Prostate gland (tissue), 2 donors: Measurements from ENCODE around the gene HOXA3. TPM values are rescaled to one million over a fixed set of nuclear protein-coding genes. Genes with fewer than 3 reads are reported as not detected.

Source experiments
- DNase-seq: peaks from one replicate; pipeline ENCODE4 v3.0.0-alpha.2; 2019; ENCODE audit warnings: low spot score
- H3K27ac ChIP-seq, 2 donors: fragments of 200-600 bp; sonication (generic); 2 replicates each; pipeline ENCODE4 v1.5.1; 2017 to 2019
- H3K27me3 ChIP-seq: fragments of 200-600 bp; sonication (generic); replicated peaks from 2 replicates; pipeline ENCODE4 v1.5.1; 2019; ENCODE audit not compliant: insufficient read depth
- H3K36me3 ChIP-seq, 2 donors: fragments of 200-600 bp; sonication (generic); 1 replicate in 1 of 2; 2 replicates in 1 of 2; pipeline versions ENCODE4 v1.5.1 to v1.8.1; 2017 to 2019
- H3K4me1 ChIP-seq: fragments of 200-600 bp; sonication (generic); replicated peaks from 2 replicates; pipeline ENCODE4 v1.5.1; 2019
- H3K4me3 ChIP-seq, 2 donors: fragments of 200-600 bp; sonication (generic); 2 replicates each; pipeline ENCODE4 v1.5.1; 2017 to 2019
- H3K9me3 ChIP-seq: fragments of 200-600 bp; sonication (generic); 2 replicates; pipeline ENCODE4 v1.5.1; 2017
- POLR2A ChIP-seq: fragments of 450-650 bp; IDR thresholded peaks from one replicate; pipeline ENCODE4 v1.6.1; 2016; ENCODE audit warnings: antibody characterized with exemption, mild to moderate bottlenecking
- POLR2AphosphoS5 ChIP-seq: sonication (generic); formaldehyde crosslinking; IDR thresholded peaks from one replicate; pipeline ENCODE4 v1.6.1; 2017; ENCODE audit warnings: antibody characterized with exemption
- WGBS: methylation state at CpG from one replicate; pipeline ENCODE4 v1.1.5; 2018; 5-methylcytosine and 5-hydroxymethylcytosine counted together
- intact Hi-C: fragments of 100-400 bp; cut with DNase I; formaldehyde crosslinking; loops from one replicate; pipeline ENCODE4 v1.14.2; 2022
- total RNA-seq, 2 donors: library from RNA; depleted of rRNA; stranded (reverse); fragments of >200 nt; gene quantifications; one replicate each; pipeline ENCODE4 v1.1.0, GENCODE V29; 2016
- TF ChIP-seq, protein P1 (sequence below), 4 experiments: fragments of 200-600 bp in 2 of 4; fragments of 450-650 bp in 2 of 4; sonication (generic) in 2 of 4; IDR thresholded peaks; 1 replicate in 3 of 4; 2 replicates in 1 of 4; pipeline ENCODE4 v1.5.1; 2016 to 2019; ENCODE audit warnings: antibody characterized with exemption in 4 of 4, mild to moderate bottlenecking in 2 of 4, moderate library complexity in 2 of 4

Gene HOXA3
- total RNA-seq, 2 donors from 2014 or later, result 2.8 to 3.1 TPM

DNA sequence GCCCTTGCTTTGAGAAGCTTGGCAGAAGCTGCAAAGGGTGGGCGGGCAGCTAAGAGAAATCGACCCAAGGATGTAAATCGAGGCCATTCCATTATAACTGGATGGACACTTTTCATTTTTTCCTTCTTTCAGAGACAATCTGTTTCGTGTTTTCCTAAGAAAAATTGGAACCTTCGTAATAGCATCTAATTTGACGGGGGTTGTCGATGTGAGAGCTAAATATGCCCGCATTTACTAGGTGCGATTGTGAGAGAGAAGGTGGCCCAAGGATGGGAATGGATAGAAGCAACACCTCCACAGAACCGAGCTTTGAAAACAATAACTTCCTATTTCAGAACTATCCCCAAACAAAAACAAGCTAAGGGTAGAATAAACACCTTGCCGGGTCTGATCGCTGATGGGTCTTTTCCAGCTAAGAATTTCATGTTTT, 21.0 kb downstream of the HOXA3 start:
- intact Hi-C loops, result loop anchor here (5.0 kb wide), 1 partner anchor 269 kb away; the partner anchor contains the start of gene SKAP2
- H3K9me3 ChIP-seq, result no peaks in the 10 kb centered on the region
- H3K27me3 ChIP-seq, result no peaks in the 10 kb centered on the region
- peaks cover 6% of the 10 kb centered on the region for H3K4me1 ChIP-seq
- H3K4me3 ChIP-seq, result peak overlapping the region; percentile 62 to 74
- DNase-seq, result no peak
- H3K27ac ChIP-seq, result peak overlapping the region; percentile 71 to 82
- 69% methylated on average over 12 of the region's 12 CpGs for WGBS
- TF ChIP-seq POLR2AphosphoS5, result no peak
- H3K36me3 ChIP-seq, result no peaks in the 10 kb centered on the region

DNA sequence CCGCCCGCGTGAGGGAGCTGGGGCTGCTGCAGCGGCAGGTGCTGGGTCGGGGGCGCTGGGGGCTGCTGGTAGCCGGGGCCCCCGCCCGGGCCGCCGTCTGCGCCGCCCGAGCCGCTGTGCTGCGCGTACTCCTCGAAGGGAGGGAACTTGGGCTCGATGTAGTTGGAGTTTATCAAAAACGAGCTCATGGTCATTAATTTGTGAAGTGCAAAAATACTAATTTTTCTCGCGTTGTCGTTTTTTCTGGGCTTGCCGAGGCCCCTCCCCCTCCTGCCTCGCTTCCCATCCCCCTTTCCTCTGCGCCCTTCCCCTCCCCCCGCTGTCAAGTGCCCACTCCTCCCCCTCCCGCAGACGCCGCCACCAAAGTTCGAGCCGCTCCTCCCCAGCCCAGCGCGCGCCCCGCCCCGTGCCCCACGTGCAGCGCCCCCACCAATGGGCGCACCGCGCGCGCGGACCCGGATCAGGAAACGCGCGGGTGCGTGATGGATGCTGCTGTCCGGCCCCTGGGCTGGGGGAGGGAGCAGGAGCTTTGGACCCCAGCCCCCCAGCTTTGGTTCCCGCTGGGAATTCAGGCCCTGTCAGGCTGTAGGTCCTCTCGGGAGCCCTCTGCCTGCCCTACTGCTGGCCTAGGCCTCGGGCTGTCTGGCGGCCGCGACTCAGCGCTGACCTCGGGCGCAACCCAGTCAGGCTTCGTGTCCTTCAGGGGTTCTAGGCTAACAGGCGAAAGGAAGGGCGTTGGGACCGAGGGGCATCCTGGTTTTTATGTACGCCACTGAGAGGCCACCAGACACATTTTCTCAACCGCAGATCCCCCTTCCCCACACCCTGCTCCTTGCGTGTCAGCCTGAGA, 21.6 kb downstream of the HOXA3 start, which contains the start of gene HOXA4:
HOXA4 (minus strand) TSS at position 218 of the 850 bp plus-strand sequence; CDS start at position 194, 24 bp downstream.
- peaks cover 6% of the 10 kb centered on the region for H3K4me1 ChIP-seq
- H3K27ac ChIP-seq, result peak within 1 kb of the TSS; percentile 71 to 82
- H3K36me3 ChIP-seq, result no peaks in the 10 kb centered on the region
- peak; percentile 94 for DNase-seq
- H3K9me3 ChIP-seq, result no peaks in the 10 kb centered on the region
- no peaks in the 10 kb centered on the region for H3K27me3 ChIP-seq
- TF ChIP-seq POLR2A, result peak; percentile 76
- peak; percentile 90 for TF ChIP-seq POLR2AphosphoS5
- TF ChIP-seq, protein P1, sequence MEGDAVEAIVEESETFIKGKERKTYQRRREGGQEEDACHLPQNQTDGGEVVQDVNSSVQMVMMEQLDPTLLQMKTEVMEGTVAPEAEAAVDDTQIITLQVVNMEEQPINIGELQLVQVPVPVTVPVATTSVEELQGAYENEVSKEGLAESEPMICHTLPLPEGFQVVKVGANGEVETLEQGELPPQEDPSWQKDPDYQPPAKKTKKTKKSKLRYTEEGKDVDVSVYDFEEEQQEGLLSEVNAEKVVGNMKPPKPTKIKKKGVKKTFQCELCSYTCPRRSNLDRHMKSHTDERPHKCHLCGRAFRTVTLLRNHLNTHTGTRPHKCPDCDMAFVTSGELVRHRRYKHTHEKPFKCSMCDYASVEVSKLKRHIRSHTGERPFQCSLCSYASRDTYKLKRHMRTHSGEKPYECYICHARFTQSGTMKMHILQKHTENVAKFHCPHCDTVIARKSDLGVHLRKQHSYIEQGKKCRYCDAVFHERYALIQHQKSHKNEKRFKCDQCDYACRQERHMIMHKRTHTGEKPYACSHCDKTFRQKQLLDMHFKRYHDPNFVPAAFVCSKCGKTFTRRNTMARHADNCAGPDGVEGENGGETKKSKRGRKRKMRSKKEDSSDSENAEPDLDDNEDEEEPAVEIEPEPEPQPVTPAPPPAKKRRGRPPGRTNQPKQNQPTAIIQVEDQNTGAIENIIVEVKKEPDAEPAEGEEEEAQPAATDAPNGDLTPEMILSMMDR (IDR thresholded peaks at IDR 0.05), result peak in 1 of 4 experiments; percentile 7
- intact Hi-C loops, result loop anchor here (5.0 kb wide), 1 partner anchor 268 kb away; the partner anchor contains the start of gene SKAP2
- 10% methylated on average over 45 of the region's 67 CpGs for WGBS
- peak within 1 kb of the TSS; percentile 62 to 74 for H3K4me3 ChIP-seq

DNA sequence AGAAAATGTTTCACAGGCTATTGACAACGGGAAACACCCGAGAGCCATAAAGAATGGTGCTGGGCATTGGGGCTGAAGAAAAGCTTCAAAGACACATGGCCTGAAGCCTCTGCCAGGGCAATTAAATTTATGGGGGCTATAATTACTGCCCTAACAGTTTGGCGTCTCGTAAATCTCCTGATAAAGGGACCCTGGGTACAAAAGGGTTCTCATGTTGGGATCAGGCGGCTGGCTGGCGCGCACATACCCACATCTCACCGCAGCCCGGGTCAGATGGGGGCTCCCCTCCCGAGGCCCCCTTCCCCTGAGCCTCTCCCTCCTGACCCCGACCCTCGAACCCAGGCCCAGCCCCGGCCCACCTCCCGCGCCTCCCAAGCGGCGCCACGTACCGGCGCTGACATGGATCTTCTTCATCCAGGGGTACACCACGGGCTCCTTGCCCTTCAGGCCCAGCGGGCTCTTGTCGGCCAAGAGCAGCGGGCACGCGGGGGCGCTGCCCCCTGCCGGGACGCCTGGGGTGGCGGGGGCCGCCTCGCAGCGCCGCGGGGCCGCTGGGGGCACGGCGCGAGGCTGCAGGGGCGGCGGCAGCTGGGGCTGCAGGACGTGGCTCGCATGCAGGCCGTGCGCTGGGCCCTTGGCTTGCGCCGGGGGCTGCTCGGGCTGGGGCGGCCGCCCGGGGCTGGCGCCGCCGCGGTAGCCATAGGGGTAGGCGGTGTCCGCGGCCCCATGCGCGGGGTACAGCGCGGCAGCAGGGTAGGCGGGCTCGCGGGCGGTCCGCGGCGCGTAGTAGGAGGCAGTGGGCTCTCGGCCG, 22.4 kb downstream of the HOXA3 start:
- no peak for DNase-seq
- WGBS, result 9% methylated on average over 59 of the region's 72 CpGs
- H3K4me1 ChIP-seq, result peaks cover 6% of the 10 kb centered on the region
- no peaks in the 10 kb centered on the region for H3K9me3 ChIP-seq
- H3K36me3 ChIP-seq, result no peaks in the 10 kb centered on the region
- H3K27ac ChIP-seq, result peak overlapping the region; percentile 64 to 82
- TF ChIP-seq POLR2A, result no peak
- TF ChIP-seq, protein P1 (IDR thresholded peaks at IDR 0.05), result peak in 1 of 4 experiments; percentile 54
- H3K27me3 ChIP-seq, result no peaks in the 10 kb centered on the region
- peak overlapping the region; percentile 62 to 74 for H3K4me3 ChIP-seq
- intact Hi-C loops, result loop anchor here (5.0 kb wide), 1 partner anchor 268 kb away; the partner anchor contains the start of gene SKAP2

DNA sequence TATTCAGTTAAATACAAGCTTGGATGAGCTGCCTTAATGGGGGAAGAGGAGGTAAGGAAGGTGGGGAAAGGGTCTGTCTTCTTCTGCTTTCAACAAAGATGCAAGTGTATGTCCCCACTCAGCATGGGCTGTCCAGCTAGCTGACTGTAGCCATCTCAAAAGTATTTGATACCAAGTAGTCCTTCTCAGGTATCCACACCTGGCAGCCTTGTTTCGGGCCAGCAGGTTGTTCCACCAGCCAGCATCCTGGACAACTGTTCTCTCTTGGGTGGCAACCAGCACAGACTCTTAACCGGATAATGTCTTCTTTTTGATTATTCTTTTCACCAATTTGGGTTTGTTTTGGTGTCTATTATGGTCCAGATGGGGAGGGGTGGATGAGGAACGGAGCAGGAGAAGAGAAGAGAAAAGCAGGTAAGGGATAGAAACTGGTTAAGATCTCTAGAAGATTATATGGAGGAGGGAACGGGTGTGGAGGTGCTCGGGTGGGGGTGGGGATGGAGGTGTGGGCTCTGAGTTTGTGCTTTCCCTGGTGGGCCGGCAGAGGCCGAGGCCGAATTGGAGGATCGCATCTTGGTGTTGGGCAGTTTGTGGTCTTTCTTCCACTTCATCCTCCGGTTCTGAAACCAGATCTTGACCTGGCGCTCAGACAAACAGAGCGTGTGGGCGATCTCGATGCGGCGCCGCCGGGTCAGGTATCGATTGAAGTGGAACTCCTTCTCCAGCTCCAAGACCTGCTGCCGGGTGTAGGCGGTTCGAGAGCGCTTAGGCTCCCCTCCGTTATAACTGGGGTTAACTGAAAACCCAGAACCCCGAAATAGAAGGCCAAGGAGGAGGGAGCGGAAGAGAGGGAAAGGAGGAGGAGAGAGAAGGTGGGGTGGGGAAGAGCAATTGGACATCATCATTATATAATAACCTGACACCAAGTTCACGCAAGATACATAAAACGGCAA, 23.3 kb downstream of the HOXA3 start:
- intact Hi-C loops, result no loop called here
- H3K4me3 ChIP-seq, result peak overlapping the region in 1 of 2 donors; percentile 74
- H3K4me1 ChIP-seq, result peaks cover 6% of the 10 kb centered on the region
- TF ChIP-seq POLR2A, result no peak
- no peak for TF ChIP-seq POLR2AphosphoS5
- no peaks in the 10 kb centered on the region for H3K36me3 ChIP-seq
- H3K27ac ChIP-seq, result no peak overlapping the region
- no peak for DNase-seq
- H3K9me3 ChIP-seq, result no peaks in the 10 kb centered on the region
- 87% methylated on average over 28 of the region's 28 CpGs for WGBS
- H3K27me3 ChIP-seq, result no peaks in the 10 kb centered on the region

DNA sequence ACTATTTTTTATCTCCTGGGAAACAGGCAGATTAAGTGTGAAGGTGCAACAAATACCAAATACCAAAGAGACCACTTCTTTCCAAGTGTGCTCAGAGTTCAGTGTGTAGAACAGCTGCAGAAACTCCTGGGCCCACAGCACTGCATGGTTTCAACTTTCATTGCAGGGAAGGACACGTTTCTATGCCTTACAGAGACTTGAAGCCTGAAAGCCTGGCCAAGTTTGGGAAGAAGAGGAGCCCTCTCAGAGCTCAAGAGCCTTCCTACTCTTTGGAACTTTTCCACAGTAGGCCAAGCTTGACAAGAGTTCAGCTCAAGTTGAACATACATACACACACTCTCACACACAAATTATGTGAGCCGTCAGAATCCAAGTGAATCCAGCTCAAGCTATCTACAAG, 24.3 kb downstream of the HOXA3 start:
- Histone ChIP-seq H3K27ac (no peak overlapping the region), H3K4me3 (no peak overlapping the region), H3K36me3 (no peaks in the 10 kb centered on the region), H3K9me3 (no peaks in the 10 kb centered on the region), H3K27me3 (no peaks in the 10 kb centered on the region), H3K4me1 (peaks cover 6% of the 10 kb centered on the region)
- 51% methylated on average over 2 of the region's 2 CpGs for WGBS
- TF ChIP-seq POLR2AphosphoS5 (no peak), POLR2A (no peak)
- TF ChIP-seq, protein P1 (IDR thresholded peaks at IDR 0.05), result no peak
- DNase-seq, result no peak
- intact Hi-C loops, result no loop called here
